ENCODE results near the gene CORO6. TPM values are rescaled to one million over a fixed set of nuclear protein-coding genes. Genes with fewer than 3 reads are reported as not detected.

CORO6 gene
- total and polyA plus RNA-seq, 2 of the 4 experiments (the other 2 are of a cell fraction): 3.4 to 7.6 TPM

DNA sequence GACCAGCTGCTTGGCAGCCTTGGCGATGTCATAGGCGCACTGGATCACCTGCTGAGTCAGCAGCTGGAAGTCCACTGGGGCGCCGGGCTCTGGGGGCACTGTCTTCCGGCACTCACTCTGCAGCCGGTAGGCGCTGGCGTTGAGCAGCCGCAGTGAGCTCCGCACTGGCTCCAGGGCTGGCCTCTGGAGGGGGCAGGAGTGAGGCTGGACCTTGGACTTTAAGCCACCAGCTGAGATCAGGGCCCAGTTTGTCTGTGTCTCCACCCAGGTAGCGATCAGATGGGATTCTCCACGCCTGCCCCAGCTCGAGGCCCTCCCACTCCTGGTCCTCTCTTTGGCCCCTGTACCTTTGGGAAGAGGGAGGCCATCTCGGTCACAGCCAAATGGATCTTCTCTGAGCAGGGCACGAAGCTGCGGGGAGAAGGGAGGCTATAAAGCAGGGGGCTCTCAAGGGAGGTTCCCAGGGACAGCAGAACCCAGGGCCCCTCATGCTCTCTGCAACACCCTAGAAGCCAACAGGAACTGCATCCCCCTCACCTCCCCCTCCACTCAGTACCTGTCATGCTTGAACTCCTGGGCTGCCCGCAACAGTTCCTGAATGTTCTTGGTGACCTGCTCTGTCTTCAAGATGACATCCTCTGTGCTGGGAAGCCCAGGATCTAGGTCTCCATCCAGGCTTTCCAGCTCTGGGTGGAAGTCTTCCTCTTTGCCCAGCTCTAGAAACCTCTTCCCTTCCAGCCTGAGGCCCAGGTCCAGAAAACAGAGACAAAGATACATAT, 47.8 kb downstream of the CORO6 start:
- H3K4ac ChIP-seq (ENCODE audit: low read depth, low read length): no peak overlapping the region
- intact Hi-C loops (cut with micrococcal nuclease): no loop called here
- dilution Hi-C loops (cut with HindIII; ENCODE audit: low sequenced_read_pairs, unreplicated experiment): no loop called here
- TF ChIP-seq POLR2A (IDR thresholded peaks at IDR 0.05; ENCODE audit: low read depth, low read length) (no peak), MAFK (IDR thresholded peaks at IDR 0.05; ENCODE audit: low read depth, low read length) (peak; percentile 66), SMC3 (IDR thresholded peaks at IDR 0.05; ENCODE audit: low read depth, low read length) (no peak), CEBPB (IDR thresholded peaks at IDR 0.05; ENCODE audit: low read depth, low read length) (no peak), BHLHE40 (IDR thresholded peaks at IDR 0.05; ENCODE audit: low read depth, low read length) (no peak), NFE2L2 (IDR thresholded peaks at IDR 0.05; ENCODE audit: low read depth, low read length) (no peak)
- CTCF ChIA-PET: interaction anchor here (1.2 to 2.4 kb wide), 2 partner anchors 16 to 205 kb away, joined by 3 to 7 read pairs; no protein-coding TSS in a partner anchor
- in situ Hi-C loops (cut with MboI; ENCODE audit: low sequenced_read_pairs): no loop called here
- peak overlapping the region; percentile 52 for H2AK9ac ChIP-seq (replicated peaks; ENCODE audit: low read depth, low read length, poor library complexity)
- DNase-seq (no peak), ATAC-seq (ENCODE audit: low read depth) (no peak)
- H3K27me3 ChIP-seq (ENCODE audit: control insufficient read depth, insufficient read depth, low read length): no peaks in the 10 kb centered on the region
- no peak overlapping the region for H3K14ac ChIP-seq (replicated peaks; ENCODE audit: low read depth, low read length)
- BruUV-seq (replicated peaks): no TSS peak
- no peaks in the 10 kb centered on the region; the same call in 1 of the 2 replicates for H3K9me1 ChIP-seq (ENCODE audit: insufficient read depth, low read length)
- no peak overlapping the region for H4K8ac ChIP-seq (ENCODE audit: low read depth in 2 of 2, low read length in 2 of 2)
- H3K4me3 ChIP-seq (ENCODE audit: insufficient read depth, low read depth, low read length): no peak overlapping the region
- no peak overlapping the region for H2AK5ac ChIP-seq (ENCODE audit: low read depth, low read length)
- no peak overlapping the region for H2BK120ac ChIP-seq (ENCODE audit: low read depth, low read length)
- H3K4me2 ChIP-seq (ENCODE audit: low read depth, low read length): no peak overlapping the region
- H3K4me1 ChIP-seq (ENCODE audit: control insufficient read depth, insufficient read depth, low read length): peaks cover 8% of the 10 kb centered on the region; the same call in 1 of the 2 replicates
- H3K18ac ChIP-seq (ENCODE audit: low read depth, low read length): no peak overlapping the region
- no peak overlapping the region for H3K56ac ChIP-seq (ENCODE audit: extremely low read depth, insufficient read depth, low read length)
- H3K79me1 ChIP-seq (ENCODE audit: low read depth in 1 of 2, low read length in 2 of 2): peaks cover 3 to 36% of the 10 kb centered on the region in 2 experiments
- POLR2A ChIA-PET (ENCODE audit: unreplicated experiment): interaction anchor here (0.6 kb wide), 1 partner anchor 11 kb away, joined by 3 read pairs; no protein-coding TSS in a partner anchor
- peaks cover 64% of the 10 kb centered on the region for H3K36me3 ChIP-seq (ENCODE audit: control insufficient read depth, insufficient read depth, low read length)
- no peak overlapping the region for H2BK20ac ChIP-seq (ENCODE audit: low read depth, low read length)
- 94% methylated on average over 5 of the region's 17 CpGs; no CpG with 5 or more reads in 1 of the 2 experiments for WGBS, 2 experiments (ENCODE audit: extremely low coverage in 2 of 2, insufficient read length in 1 of 2)
- no peaks in the 10 kb centered on the region for H3K9me3 ChIP-seq (ENCODE audit: control insufficient read depth, insufficient read depth, low read length)
- H3K9ac ChIP-seq (ENCODE audit: low read depth, low read length): no peak overlapping the region
- no peaks in the 10 kb centered on the region; the same call in none of the 2 replicates for H4K20me1 ChIP-seq (ENCODE audit: insufficient read depth, low read length)
- no peak overlapping the region for H3K23ac ChIP-seq (ENCODE audit: low read depth, low read length)
- H4K5ac ChIP-seq (ENCODE audit: low read depth, low read length): no peak overlapping the region
- H3K27ac ChIP-seq (ENCODE audit: insufficient read depth, low read length): no peak overlapping the region
- H2AFZ ChIP-seq (replicated peaks; ENCODE audit: low read length, poor library complexity): no peak overlapping the region
- H2BK15ac ChIP-seq (ENCODE audit: low read depth, low read length): no peak overlapping the region
- no peak overlapping the region for H2BK5ac ChIP-seq (ENCODE audit: low read depth, low read length, poor library complexity, severe bottlenecking)
- H4K91ac ChIP-seq (ENCODE audit: insufficient read depth, low read depth, low read length): no peak overlapping the region
